Measurements from ENCODE around the gene PLEKHB2. TPM values are rescaled to one million over a fixed set of nuclear protein-coding genes. Genes with fewer than 3 reads are reported as not detected.

PLEKHB2 gene
- 68.9 and 97.8 TPM in 2 replicates for total RNA-seq

GRCh38 chr2:131105156-131105949, at the start of gene PLEKHB2:
Gene PLEKHB2 (plus strand): TSS chr2:131105336. CDS start chr2:131120942, 15,606 bp downstream.

GRCh38 chr2:131093006-131093695, 12.0 kb upstream of the PLEKHB2 start, which contains the start of gene FAM168B:
Gene FAM168B (minus strand): TSS chr2:131093460. CDS start chr2:131082646, 10,814 bp downstream.

Other genes starting within 250 kb of the PLEKHB2 start
- 85.1 and 95.7 TPM in 2 replicates for gene FAM168B, start 11.9 kb upstream of the PLEKHB2 start, total RNA-seq
- gene POTEE, start 104.2 kb downstream of the PLEKHB2 start, total RNA-seq = not detected in 2 replicates